Muscle layer of duodenum (tissue), 2 donors: ENCODE results near the gene LHX2.

Experiments
- H3K27ac ChIP-seq: one replicate; pipeline ENCODE4 v1.7.0; 2013; ENCODE audit warnings: mild to moderate bottlenecking, low read length
- H3K27me3 ChIP-seq: one replicate; pipeline ENCODE4 v1.7.0; 2013; ENCODE audit warnings: low read depth, mild to moderate bottlenecking, control low read depth, low read length
- H3K36me3 ChIP-seq, 2 donors: one replicate each; pipeline ENCODE4 v1.7.0; 2013; ENCODE audit warnings: low read length in 2 of 2, control low read depth in 1 of 2, mild to moderate bottlenecking in 1 of 2; ENCODE audit not compliant: insufficient read depth in 2 of 2, control insufficient read depth in 1 of 2
- H3K4me1 ChIP-seq, 2 donors: one replicate each; pipeline ENCODE4 v1.7.0; 2013; ENCODE audit warnings: low read length in 2 of 2, mild to moderate bottlenecking in 2 of 2, control low read depth in 1 of 2, moderate library complexity in 1 of 2; ENCODE audit not compliant: insufficient read depth in 2 of 2, control insufficient read depth in 1 of 2
- H3K4me3 ChIP-seq, 2 donors: one replicate each; pipeline ENCODE4 v1.7.0; 2013; ENCODE audit warnings: low read length in 2 of 2, low read depth in 1 of 2, mild to moderate bottlenecking in 1 of 2
- H3K9me3 ChIP-seq, 2 donors: one replicate each; pipeline ENCODE4 v1.7.0; 2013; ENCODE audit warnings: low read length in 2 of 2, control low read depth in 1 of 2, mild to moderate bottlenecking in 1 of 2; ENCODE audit not compliant: control insufficient read depth in 1 of 2
- donor health status: healthy.

The LHX2 gene

GRCh38 chr9:124040186-124040931 lies 28.8 kb downstream of the LHX2 start:
- Histone ChIP-seq H3K9me3 (no peaks in the 10 kb centered on the region), H3K4me1 (peaks cover 4 to 21% of the 10 kb centered on the region in 2 donors), H3K4me3 (peak overlapping the region; percentile 3 to 58), H3K36me3 (no peaks in the 10 kb centered on the region), H3K27me3 (peaks cover 30% of the 10 kb centered on the region), H3K27ac (no peak overlapping the region)

- no peaks in the 10 kb centered on the region for H3K9me3 ChIP-seq
- H3K27me3 ChIP-seq = peaks cover 25% of the 10 kb centered on the region
- no peaks in the 10 kb centered on the region for H3K36me3 ChIP-seq
- peak overlapping the region in 1 of 2 donors; percentile 58 for H3K4me3 ChIP-seq
- H3K27ac ChIP-seq = no peak overlapping the region
- H3K4me1 ChIP-seq = peaks cover 4 to 27% of the 10 kb centered on the region in 2 donors
Observed at GRCh38 chr9:124040935-124041816, 29.6 kb downstream of the LHX2 start.

GRCh38 chr9:124041817-124042116 lies 30.2 kb downstream of the LHX2 start:
- Histone ChIP-seq H3K27me3 (peaks cover 25% of the 10 kb centered on the region), H3K27ac (no peak overlapping the region), H3K4me3 (no peak overlapping the region), H3K4me1 (peaks cover 4 to 27% of the 10 kb centered on the region in 2 donors), H3K9me3 (no peaks in the 10 kb centered on the region), H3K36me3 (no peaks in the 10 kb centered on the region)

- peaks cover 4 to 27% of the 10 kb centered on the region in 2 donors for H3K4me1 ChIP-seq
- no peaks in the 10 kb centered on the region for H3K9me3 ChIP-seq
- H3K4me3 ChIP-seq = no peak overlapping the region
- no peak overlapping the region for H3K27ac ChIP-seq
- H3K27me3 ChIP-seq = peaks cover 25% of the 10 kb centered on the region
- no peaks in the 10 kb centered on the region for H3K36me3 ChIP-seq
Observed at GRCh38 chr9:124042201-124042721, 30.7 kb downstream of the LHX2 start.

GRCh38 chr9:124044448-124044847 lies 32.9 kb downstream of the LHX2 start:
- Histone ChIP-seq H3K4me3 (no peak overlapping the region), H3K36me3 (no peaks in the 10 kb centered on the region), H3K4me1 (peaks cover 4 to 27% of the 10 kb centered on the region in 2 donors), H3K27ac (no peak overlapping the region), H3K9me3 (no peaks in the 10 kb centered on the region), H3K27me3 (peaks cover 25% of the 10 kb centered on the region)

GRCh38 chr9:124045076-124045829 lies 33.7 kb downstream of the LHX2 start:
- Histone ChIP-seq H3K9me3 (no peaks in the 10 kb centered on the region), H3K4me1 (peaks cover 3 to 27% of the 10 kb centered on the region in 2 donors), H3K27me3 (peaks cover 20% of the 10 kb centered on the region), H3K4me3 (peak overlapping the region in 1 of 2 donors; percentile 48), H3K36me3 (no peaks in the 10 kb centered on the region), H3K27ac (no peak overlapping the region)

GRCh38 chr9:124045830-124046177 lies 34.2 kb downstream of the LHX2 start:
- H3K4me1 ChIP-seq = peaks cover 0 to 23% of the 10 kb centered on the region in 2 donors
- H3K27ac ChIP-seq = no peak overlapping the region
- peak overlapping the region in 1 of 2 donors; percentile 48 for H3K4me3 ChIP-seq

GRCh38 chr9:124046189-124046588 lies 34.6 kb downstream of the LHX2 start:
- peaks cover 13% of the 10 kb centered on the region for H3K27me3 ChIP-seq

More at GRCh38 chr9:124045830-124046177, 34.2 kb downstream of the LHX2 start:
- Histone ChIP-seq H3K36me3 (no peaks in the 10 kb centered on the region), H3K27me3 (peaks cover 15% of the 10 kb centered on the region), H3K9me3 (no peaks in the 10 kb centered on the region)

GRCh38 chr9:124047251-124047672 lies 35.7 kb downstream of the LHX2 start:
- H3K36me3 ChIP-seq = no peaks in the 10 kb centered on the region
- H3K4me3 ChIP-seq = no peak overlapping the region
- H3K27ac ChIP-seq = no peak overlapping the region
- H3K9me3 ChIP-seq = no peaks in the 10 kb centered on the region
- peaks cover 0 to 11% of the 10 kb centered on the region in 2 donors for H3K4me1 ChIP-seq
- peaks cover 2% of the 10 kb centered on the region for H3K27me3 ChIP-seq

More at GRCh38 chr9:124046189-124046588, 34.6 kb downstream of the LHX2 start:
- peaks cover 0 to 19% of the 10 kb centered on the region in 2 donors for H3K4me1 ChIP-seq
- no peaks in the 10 kb centered on the region for H3K36me3 ChIP-seq
- no peak overlapping the region for H3K4me3 ChIP-seq
- no peak overlapping the region for H3K27ac ChIP-seq
- H3K9me3 ChIP-seq = no peaks in the 10 kb centered on the region

- Histone ChIP-seq H3K4me3 (no peak overlapping the region), H3K9me3 (no peaks in the 10 kb centered on the region), H3K4me1 (no peaks in the 10 kb centered on the region), H3K27me3 (no peaks in the 10 kb centered on the region), H3K27ac (no peak overlapping the region), H3K36me3 (no peaks in the 10 kb centered on the region)
Observed at GRCh38 chr9:124050955-124051354, 39.4 kb downstream of the LHX2 start.

- no peaks in the 10 kb centered on the region for H3K27me3 ChIP-seq
Observed at GRCh38 chr9:124052401-124052800, 40.8 kb downstream of the LHX2 start.

More at GRCh38 chr9:124052401-124052800, 40.8 kb downstream of the LHX2 start:
- Histone ChIP-seq H3K36me3 (no peaks in the 10 kb centered on the region), H3K27ac (no peak overlapping the region), H3K4me1 (no peaks in the 10 kb centered on the region), H3K4me3 (no peak overlapping the region), H3K9me3 (no peaks in the 10 kb centered on the region)
